Fibroblast of skin of scalp (primary cell): Measurements from ENCODE around the gene RAB1B.
A peak's percentile ranks its signal among the peaks of the same experiment; 100 is the strongest.
"Not testable (repeated sequence)": the region's sequence is repeated elsewhere in the genome, so short reads cannot be mapped to it uniquely, and the experiment has no call there.

Source experiments
- DNase-seq: peaks from one replicate; pipeline ENCODE4 v3.0.0-alpha.2; 2013

The RAB1B gene

DNA sequence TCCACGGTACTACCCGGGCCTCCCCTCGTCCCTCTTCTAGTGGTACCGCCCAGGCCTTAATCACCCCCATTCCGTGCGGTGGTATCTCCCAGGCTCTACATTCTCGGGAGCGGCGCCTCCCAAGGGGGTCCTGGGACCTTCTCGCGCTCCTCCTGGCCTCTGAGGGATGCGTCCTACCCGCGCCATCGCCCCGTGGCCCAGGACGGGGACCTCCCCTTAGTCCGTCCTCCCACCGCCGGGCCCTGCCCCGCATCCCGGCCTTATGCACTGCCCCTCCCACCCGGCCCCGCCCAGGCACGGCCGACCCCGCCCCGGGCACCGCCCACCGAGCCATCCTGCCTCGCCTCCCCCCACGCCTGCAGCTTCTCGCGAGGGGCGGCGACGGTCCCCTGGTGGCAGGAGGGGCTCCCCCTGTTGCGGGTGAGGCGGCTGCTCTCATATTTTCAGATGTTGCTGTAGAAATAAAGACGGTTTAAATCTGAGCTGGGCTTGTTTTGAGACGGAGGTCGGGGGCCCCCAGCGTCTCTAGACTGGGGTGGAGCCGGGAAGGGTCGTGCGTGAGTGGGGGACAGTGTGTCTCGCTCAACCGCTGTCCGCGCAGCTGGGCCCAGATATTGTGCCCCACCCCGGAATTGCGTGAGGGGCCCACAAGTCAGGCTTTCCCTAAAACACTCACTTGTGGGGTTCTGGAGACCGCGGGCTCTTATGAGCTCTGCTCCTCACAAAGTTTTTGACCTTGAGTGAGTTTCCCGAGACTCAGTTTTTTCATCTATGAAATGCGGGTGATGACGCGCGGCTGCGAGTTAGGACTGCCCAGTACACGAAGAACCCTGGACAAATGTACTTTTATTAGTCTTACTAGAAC, 828 bp upstream of the RAB1B start:
- DNase-seq: peak; percentile 91

DNA sequence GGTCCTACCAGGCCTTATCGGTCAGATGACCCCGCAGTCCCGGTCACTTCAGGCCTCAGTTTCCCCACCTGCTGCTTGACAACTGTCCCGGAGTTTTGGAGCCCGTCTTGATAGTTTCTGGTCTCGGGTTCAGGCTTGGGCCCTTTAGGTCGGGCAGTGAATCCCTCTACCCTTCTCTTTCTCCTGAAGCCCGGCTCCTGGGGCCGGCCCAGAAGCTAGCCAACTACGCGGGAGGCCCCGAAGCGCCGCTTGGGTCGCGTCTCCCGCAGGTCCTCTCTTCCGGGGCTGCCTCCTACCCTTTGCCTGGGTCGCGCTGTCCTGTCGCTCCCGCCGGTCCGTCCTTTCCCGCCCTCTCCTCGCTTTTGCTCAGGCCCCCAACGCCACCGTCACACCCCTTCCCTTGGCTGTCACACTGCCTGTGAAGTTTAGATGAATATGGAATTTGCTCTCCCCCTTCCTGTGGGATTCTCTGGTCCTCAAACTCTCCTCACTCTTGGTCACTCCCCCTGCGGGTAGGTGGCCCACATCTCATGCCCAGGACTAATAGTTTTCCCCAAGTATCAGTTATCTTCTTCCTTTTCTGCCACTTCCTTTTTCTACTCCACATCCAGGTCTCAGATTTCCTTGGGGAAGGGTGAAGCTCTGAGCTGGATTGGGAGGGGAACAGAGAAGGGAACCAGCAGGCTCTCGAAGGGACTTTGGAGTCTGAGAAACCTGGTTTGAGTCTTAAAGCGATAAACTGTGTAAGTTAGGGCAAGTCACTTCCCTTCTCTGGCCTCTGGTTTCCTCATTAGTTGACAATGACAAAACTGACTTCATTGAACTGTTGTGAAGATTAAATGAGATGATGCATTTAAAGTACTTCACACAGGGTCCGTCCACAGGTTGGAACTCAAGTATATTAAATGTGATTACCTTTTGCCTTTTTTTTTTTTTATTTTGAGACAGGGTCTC, 790 bp downstream of the RAB1B start:
- DNase-seq: peak; percentile 67

DNA sequence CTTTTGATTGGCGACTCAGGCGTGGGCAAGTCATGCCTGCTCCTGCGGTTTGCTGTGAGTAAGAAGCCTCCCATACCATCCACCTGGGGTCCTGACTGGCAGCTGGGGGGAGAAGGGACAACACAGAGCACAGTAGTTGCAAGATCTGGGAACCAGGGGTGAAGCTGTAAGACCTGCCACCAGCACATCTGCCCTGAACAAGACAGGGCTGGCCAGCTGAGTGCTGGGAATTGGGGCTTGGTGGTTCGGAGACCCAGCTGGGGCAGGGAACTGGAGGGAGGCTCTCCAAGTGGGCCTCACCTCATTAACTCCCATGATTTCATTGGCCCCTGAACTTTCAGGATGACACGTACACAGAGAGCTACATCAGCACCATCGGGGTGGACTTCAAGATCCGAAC, 3.4 kb downstream of the RAB1B start:
- no peak for DNase-seq

DNA sequence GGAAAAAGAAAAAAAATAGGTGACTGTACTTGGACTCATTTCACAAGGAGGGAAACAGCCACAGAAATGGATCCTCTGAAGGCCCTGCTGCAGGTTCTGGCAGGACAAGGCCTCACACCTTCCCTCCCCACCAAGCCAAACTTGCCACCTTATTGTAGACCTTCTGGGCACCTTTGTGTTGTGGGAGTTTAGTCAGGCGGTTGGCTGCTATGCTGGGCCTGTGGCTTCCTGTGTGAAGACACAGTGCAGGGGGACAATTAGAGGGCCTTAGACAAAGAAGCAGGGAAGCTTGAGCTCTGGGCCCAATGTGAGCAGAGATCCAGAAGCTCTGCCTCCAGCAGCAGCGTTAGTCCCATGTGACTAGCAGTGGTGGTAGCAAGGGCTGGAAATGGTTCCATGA, 4.2 kb downstream of the RAB1B start:
- DNase-seq: no peak

DNA sequence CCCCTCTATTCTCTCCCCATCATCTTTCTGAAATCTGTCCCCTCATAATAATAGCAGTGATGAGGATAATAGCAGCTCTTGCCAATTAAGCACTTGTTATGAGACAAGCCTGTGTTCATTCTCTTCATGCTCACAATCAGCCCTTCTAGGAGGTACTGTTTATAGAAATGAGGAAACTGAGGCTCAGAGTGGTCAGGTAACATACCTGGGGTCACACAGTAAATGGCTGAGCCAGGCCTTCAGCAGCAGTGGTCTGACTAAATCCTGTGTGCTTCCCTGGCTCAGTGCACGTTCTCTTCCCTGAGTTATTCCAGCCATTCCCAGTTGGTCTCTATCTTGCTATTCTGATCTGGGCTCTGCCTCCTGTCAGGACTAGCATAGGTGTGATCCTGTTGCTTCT, 5.8 kb downstream of the RAB1B start:
- no peak for DNase-seq

DNA sequence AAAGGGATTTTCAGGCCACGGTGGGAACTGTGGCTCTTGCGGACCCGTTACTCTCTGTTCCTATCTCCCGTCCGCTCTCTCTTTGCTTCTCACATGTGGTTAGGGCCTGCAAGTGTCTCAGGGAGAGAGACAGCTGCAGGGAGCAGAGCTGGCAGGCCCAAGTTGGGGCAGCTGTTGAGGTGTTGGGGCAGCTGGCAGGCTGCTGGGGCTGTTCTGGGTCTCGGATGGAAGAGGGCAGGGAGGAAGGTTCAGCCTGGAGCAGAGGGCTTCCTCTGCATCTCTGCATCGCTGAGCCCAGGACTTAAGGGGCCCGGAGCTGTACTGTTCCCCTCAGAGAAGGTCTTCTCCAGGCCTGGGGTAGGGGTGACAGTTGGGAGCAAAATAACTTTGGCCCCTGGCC, 7.0 kb downstream of the RAB1B start:
- DNase-seq: no peak

DNA sequence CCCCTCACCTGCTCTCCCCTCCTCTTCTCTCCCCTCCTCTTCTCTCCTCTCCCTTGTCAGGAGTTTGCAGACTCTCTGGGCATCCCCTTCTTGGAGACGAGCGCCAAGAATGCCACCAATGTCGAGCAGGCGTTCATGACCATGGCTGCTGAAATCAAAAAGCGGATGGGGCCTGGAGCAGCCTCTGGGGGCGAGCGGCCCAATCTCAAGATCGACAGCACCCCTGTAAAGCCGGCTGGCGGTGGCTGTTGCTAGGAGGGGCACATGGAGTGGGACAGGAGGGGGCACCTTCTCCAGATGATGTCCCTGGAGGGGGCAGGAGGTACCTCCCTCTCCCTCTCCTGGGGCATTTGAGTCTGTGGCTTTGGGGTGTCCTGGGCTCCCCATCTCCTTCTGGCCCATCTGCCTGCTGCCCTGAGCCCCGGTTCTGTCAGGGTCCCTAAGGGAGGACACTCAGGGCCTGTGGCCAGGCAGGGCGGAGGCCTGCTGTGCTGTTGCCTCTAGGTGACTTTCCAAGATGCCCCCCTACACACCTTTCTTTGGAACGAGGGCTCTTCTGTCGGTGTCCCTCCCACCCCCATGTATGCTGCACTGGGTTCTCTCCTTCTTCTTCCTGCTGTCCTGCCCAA, 7.7 kb downstream of the RAB1B start:
- no peak for DNase-seq

DNA sequence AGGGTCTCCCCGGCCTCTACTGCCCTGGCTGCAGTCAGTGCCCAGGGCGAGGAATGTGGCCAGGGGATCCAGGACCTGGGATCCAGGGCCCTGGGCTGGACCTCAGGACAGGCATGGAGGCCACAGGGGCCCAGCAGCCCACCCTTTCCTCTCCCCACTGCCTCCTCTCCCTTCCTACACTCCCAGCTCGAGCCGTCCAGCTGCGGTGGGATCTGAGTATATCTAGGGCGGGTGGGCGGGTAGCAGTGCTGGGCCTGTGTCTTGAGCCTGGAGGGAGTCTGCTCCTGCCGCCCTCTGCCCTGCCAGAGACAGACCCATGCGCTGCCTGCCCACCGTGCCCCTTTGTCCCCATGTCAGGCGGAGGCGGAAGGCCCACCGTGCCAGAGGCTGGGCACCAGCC, 8.2 kb downstream of the RAB1B start:
- not testable (repeated sequence) for DNase-seq

DNA sequence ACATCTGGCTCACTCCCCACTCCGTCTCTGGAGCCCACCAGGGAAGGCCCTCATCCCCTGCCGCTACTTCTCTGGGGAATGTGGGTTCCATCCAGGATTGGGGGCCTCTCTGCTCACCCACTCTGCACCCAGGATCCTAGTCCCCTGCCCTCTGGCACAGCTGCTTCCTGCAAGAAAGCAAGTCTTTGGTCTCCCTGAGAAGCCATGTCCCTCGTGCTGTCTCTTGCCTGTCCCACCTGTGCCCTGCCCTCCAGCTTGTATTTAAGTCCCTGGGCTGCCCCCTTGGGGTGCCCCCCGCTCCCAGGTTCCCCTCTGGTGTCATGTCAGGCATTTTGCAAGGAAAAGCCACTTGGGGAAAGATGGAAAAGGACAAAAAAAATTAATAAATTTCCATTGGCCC, 8.6 kb downstream of the RAB1B start:
- DNase-seq: not testable (repeated sequence)

DNA sequence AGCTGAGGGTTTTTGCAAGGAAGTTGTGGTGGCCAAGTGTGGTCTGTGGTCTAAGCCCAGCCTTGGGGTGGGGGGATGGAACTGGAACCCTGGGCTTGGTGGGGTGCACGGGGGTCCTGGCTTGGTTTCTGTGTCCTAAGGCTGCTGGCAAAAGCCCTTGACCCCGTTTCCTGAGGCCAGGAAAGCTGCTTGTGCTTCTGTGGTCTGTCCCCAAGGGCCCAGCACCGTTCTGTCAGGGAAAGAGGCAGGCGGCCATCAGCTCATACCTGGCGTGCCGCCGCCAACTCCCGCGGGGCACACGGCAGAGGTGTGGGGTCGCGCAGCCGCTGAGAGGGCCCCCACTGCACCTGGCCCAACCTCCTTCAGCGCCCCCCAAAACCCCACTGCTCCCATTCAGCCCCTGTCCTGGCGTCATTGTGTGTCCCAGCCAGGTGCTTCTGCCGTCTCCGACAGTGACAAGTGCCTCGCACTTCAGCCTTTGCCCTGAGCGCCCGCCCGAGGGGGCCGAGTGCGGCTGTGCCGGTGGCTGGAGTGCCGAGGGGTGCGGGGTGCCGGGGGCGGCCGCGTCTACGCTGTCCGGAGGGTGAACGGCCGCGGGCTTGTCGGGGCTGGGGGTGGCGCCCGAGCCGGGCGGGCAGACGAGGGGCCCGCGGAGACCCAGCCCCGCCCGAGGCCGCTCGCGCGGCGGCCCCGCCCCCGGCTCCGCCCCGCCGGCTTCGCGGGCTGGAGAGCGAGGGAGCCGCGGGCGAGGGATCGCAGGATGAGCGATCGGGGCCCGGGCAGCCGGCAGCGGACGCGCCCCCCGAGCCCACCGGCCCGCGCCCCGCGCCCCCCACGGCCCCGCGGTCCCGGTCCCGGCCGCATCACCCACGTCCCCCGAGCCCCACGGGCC, 9.3 kb downstream of the RAB1B start, which contains the start of gene CNIH2:
TSS of gene CNIH2 (plus strand) at position 705 of the 892 bp plus-strand sequence. CDS start 282 bp downstream, outside the sequence.
- peak; percentile 28 for DNase-seq

DNA sequence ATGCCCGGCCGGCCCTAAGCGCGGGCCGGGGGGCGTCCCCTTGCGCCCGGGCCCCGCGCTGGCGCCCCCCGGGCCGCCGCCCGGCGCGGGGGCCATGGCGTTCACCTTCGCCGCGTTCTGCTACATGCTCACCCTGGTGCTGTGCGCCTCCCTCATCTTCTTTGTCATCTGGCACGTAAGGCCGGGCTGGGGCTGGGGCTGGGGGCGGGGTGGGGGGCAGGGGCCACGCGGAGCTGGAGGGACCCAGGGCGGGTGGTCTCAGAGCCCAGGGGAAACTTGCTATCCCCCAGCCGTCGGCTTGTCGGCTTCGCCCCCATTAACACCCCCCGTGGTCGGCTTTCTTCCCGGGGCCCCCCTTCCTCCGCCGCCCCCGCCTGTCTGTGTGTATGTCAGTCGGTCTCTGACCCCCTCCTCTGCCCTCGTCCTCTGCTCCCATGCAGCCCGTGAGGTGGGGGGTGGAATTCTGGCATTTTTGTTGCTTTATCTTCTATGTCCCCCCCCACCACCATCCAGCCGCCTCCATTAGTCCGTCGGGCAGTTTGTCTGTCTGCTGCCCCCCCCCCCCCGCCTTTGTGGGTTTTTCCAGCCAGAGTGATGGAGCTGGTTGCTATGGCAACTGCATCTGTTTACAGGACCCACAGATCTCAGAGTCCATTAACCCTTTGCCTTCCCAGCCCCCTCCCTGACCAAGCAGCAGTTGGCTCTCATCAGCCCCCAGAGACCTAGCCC, 10.1 kb downstream of the RAB1B start:
- peak; percentile 29 for DNase-seq

DNA sequence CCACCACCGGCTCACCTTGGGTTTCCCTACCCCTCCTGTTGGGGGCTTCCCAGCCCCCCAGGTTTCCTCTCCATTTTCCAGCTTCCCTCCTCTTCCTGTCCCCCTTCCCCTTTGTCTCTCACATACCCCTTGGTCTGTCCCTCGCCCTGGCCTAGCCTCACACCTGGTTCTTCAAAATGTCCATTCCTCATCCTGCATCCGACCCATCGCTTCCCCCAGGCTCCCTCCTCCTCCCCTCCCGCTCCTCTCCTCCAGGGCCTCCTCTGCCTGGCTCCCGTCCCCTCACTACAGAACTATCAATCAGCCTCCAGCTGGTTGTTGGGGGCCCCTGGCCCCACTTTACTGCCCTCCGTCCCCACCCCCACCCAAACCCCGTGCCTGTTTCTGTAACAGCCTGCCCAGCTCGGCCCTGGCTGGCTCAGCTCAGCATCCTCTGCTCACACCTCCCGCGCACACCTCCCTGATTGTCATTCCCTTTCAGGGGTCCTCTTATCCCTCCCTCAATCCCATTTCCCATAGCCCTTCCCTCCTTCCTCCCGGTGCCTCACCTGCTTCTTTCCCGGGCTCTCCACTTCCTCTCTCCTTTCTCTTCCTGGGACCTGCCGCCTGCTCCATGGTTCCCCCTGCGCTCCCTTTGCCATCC, 10.8 kb downstream of the RAB1B start:
- DNase-seq: no peak

DNA sequence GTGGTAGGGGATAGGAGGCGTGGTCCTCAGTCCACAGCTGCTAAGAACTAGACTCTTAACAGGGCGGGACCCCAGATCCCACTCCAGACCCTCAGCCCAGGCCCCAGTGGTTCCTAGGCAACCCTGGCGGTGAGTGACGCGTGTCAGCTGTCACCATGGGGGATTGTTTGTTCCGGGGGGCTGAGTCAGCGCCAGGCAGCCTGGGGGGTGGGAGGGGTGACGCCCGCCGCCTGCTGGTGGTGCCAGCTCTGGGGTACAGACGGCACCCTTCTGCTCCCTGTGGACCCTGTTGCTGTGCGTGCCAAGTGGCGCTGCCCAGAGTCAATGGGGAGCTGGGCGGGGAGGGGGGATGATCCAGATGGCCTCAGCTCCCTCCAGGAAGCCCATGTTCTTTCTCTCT, 12.0 kb downstream of the RAB1B start:
- peak; percentile 17 for DNase-seq

DNA sequence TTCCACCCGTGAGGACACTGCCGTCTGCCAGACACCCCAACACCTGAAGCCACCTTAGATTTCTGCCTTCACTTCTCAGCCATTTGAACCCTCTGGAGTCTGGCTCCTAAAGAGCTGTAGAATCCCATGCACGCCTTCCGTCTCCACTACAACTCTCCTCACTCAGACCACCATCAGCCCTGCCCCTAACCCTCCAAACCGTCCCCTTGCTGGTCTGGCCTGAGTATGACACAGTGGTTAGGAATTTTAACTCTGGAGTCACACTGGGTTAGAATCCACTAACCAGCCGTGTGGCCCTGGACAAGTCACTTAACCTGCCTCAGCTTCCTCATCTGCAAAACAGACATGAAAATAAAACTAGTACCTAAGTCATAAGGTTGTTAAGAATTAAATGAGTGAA, 12.6 kb downstream of the RAB1B start:
- DNase-seq: peak; percentile 21

DNA sequence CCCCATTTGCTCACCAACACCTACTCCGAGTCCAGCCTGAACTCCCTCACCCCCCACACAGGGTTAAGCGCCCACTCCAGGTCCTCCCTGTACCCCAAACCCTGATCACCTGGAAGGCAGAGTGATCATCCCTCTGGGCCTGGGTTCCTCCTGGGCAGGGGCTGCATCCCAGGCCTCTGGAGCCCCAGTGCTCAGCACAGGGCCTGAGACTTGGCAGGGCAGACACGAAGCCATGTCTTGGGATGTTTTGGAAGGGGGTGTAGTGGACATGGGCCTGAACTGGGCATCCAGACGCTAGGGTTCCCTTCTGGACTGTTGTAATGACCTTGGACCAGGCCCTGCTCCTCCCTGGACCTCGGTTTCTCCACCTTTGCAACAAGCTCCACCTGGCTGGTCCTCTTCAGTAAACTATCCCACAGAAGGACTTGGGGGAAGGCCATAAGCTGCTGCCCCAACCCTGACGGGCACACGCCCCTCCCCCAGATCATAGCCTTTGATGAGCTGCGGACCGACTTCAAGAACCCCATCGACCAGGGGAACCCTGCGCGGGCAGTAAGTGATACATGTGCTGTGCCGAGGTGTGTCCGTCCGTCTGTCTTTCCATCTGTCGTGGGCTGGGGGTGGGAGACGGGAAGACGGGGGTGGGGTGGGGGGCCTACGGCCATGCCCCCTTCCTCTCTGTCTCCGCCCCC, 13.5 kb downstream of the RAB1B start:
- no peak for DNase-seq

DNA sequence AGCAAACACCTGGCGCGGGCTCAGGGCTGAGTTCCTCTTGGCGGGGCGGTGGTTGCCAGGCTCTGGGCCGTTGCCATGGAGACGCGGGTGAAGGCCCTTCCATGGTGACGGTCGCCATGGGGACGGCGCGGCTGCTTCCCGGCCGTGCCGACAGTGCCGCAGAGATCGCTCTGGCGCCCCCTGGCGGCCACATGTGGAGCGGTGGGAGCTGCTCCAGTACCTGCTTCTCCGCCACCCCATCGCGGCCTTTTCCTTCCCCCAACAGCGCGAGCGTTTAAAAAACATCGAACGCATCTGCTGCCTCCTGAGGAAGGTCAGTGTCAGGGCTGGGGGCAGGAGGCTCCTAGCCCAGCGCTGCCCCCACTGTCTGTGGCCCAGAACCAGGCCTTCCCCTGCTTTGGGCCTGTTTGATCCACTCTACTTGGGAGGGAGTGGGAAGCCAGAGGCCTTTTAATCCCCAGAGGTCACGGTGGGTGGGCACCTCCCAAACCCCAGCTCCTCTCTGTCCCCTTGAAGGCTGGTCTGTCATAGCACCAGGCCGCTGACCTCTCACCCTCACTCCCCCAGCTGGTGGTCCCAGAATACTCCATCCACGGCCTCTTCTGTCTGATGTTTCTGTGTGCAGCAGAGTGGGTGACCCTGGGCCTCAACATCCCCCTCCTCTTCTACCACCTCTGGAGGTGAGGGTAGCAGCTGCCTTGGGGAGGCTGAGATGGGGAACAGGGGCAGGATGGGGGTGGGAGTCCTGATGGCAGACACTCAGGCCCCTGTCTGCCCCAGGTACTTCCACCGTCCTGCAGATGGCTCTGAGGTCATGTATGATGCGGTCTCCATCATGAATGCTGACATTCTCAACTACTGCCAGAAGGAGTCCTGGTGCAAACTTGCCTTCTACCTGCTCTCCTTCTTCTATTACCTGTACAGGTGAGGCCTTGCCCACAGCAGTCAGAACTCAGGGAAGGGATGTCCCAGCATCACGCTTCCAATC, 14.3 kb downstream of the RAB1B start:
- peak; percentile 94 for DNase-seq

DNA sequence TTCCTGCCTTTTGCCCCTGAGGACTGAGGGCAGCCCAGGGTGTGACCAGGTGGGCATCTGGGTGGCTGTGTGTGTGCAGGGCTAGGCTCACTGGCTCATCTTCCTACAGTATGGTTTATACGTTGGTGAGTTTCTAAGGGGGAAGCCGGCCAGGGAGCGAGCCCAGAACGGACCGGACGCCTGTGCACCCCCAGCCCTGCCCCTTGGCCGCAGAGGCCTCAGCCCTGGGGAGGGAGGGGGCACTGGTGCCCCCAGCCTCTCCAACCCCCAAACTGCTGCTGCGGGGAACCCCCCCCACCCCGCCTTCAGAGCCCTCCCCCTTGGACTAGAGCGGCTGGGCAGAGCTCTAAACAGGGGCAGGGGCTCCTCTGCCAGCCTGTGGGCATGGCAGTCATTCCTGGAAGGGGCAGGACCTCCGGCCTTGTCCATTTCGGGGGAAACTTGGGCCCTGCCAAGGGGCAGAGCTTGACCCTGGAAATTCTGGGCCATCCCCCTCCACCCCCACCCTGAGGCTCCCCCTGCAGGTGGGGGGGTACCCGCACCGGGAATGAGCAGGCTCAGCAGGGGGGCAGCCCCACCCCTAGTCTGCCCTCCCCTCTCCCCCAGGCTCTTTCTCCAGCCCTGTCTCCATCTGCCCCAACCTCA, 15.1 kb downstream of the RAB1B start:
- DNase-seq: no peak

DNA sequence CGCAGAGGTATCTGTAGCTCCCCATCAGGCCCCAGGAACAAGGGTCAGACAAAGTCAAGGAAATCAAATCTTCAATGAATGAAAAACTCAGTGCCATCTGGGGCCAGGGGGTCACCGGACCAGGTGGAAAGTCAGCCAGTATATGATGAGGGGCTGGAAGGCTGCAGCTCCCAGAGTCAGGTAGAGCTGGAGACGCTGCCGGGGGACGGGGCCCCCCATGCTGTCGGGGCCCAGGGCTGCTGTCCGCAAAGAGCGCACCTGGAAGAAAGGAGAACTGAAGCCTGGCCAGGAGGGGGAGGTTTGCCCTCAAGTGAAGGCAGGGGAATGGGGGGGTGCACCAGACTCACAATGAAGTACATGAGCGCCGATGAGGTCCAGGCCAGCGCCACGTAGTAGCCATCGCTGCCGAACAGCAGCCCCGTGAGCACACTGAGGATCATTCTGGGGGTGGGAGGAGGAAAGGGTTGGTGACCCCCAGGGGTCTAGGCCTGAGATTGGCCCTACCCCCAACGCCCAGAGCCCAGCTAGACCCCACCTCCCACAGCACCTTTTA, 16.2 kb downstream of the RAB1B start:
- DNase-seq: no peak
